Omental fat pad (tissue), 4 donors: ENCODE measurements around the gene FUZ. TPM values are rescaled to one million over a fixed set of nuclear protein-coding genes. Genes with fewer than 3 reads are reported as not detected.

Experiments
- ATAC-seq: fragments of 150-250 bp; one replicate; pipeline ENCODE4 v1.9.1; 2016; ENCODE audit warnings: mild to moderate bottlenecking, moderate library complexity; ENCODE audit not compliant: low FRiP score
- DNase-seq: peaks from one replicate; pipeline ENCODE4 v3.0.0-alpha.2; 2019; ENCODE audit warnings: low spot score
- total RNA-seq, 4 donors: library from RNA; depleted of rRNA; stranded (reverse); fragments of >200 nt; gene quantifications; one replicate each; pipeline ENCODE4 v1.1.0, GENCODE V29; 2016
- TF ChIP-seq, protein P1 (sequence below), 3 donors: fragments of 450-650 bp; IDR thresholded peaks; one replicate each; pipeline ENCODE4 v1.5.1; 2016 to 2017; ENCODE audit warnings: antibody characterized with exemption in 3 of 3, mild to moderate bottlenecking in 3 of 3, moderate library complexity in 2 of 3

Gene FUZ
- total RNA-seq, 4 donors from 2014 or later, result 10.2 to 20.3 (median 17.0) TPM

DNA sequence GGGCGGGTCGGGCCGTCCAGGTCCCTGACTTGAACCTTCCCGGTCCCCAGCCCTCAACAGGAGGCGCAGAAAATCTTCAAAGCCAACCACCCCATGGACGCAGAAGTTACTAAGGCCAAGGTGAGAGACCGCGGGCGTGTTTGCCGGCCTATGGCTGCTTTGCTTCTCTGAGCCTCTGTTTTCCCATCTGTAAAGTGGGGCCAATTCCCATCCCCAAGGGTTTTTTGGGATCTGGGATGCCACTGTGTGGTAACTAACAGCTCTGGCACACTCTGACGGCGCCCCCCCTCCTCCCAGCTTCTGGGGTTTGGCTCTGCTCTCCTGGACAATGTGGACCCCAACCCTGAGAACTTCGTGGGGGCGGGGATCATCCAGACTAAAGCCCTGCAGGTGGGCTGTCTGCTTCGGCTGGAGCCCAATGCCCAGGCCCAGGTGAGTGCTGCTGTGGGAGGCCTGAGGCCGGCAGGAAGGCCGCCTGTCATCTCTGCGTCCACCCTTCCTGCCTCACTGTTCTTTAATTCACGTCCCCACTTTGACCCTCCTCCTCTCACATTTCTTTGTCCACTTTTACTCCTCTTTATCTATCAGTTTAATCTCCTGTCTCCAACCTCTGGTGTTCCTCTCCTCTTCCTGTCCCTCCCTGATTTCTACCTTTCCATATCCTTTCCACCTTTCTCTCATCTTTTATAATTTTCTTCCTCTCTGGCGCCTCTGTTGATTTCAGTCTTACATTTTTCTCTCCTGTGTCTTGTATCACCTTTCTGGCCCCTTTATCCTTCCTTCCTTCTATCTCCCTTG is 7.1 kb downstream of the FUZ start:
- ATAC-seq (no peak), DNase-seq (no peak)
- TF ChIP-seq, protein P1, sequence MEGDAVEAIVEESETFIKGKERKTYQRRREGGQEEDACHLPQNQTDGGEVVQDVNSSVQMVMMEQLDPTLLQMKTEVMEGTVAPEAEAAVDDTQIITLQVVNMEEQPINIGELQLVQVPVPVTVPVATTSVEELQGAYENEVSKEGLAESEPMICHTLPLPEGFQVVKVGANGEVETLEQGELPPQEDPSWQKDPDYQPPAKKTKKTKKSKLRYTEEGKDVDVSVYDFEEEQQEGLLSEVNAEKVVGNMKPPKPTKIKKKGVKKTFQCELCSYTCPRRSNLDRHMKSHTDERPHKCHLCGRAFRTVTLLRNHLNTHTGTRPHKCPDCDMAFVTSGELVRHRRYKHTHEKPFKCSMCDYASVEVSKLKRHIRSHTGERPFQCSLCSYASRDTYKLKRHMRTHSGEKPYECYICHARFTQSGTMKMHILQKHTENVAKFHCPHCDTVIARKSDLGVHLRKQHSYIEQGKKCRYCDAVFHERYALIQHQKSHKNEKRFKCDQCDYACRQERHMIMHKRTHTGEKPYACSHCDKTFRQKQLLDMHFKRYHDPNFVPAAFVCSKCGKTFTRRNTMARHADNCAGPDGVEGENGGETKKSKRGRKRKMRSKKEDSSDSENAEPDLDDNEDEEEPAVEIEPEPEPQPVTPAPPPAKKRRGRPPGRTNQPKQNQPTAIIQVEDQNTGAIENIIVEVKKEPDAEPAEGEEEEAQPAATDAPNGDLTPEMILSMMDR (IDR thresholded peaks at IDR 0.05), result no peak

DNA sequence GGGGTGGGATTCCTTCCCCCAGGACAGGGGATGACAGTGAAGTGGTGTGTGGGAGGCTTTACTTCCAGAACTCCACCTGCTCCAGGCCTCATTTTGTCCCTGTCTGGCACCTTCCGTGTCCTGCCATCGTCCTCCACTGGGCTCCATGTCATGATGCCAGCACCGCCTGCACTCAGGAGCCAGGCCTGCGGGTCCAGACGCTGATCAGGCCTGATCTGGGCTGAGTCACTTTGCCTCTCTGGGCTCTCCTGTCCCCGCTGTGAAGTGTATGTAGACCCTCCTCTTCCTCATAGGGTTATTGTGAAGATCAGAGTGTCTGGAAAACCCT is 9.6 kb downstream of the FUZ start:
- ATAC-seq, result no peak
- TF ChIP-seq, protein P1 (IDR thresholded peaks at IDR 0.05), result no peak

DNA sequence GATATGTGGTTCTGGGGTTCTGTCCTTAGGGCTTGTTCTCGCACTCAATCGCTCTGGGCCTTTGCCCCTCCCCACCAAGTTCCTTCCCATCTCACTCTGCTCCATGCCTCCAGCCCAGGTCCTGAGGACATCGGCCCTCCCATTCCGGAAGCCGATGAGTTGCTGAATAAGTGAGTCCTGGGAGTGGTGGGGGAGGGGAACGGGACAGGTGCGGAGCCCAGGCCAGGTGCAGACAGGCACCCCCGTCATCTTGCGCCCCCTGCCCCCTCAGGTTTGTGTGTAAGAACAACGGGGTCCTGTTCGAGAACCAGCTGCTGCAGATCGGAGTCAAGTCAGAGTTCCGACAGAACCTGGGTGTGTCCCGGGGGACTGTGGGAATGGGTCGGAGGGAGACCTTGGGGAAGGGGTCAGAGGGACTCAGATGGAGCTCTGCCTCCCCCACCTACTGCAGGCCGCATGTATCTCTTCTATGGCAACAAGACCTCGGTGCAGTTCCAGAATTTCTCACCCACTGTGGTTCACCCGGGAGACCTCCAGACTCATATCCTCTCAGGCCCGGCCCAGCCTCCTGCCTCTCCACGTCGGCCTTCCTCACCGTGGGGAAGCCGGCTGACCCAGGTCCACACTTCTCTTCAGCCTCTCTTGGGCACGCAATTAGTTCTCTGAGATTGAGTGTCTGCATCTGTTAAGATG is 10.1 kb downstream of the FUZ start:
- no peak for DNase-seq
- no peak for ATAC-seq
- TF ChIP-seq, protein P1 (IDR thresholded peaks at IDR 0.05), result no peak

More for the DNA sequence above, 9.6 kb downstream of the FUZ start:
- no peak for DNase-seq

DNA sequence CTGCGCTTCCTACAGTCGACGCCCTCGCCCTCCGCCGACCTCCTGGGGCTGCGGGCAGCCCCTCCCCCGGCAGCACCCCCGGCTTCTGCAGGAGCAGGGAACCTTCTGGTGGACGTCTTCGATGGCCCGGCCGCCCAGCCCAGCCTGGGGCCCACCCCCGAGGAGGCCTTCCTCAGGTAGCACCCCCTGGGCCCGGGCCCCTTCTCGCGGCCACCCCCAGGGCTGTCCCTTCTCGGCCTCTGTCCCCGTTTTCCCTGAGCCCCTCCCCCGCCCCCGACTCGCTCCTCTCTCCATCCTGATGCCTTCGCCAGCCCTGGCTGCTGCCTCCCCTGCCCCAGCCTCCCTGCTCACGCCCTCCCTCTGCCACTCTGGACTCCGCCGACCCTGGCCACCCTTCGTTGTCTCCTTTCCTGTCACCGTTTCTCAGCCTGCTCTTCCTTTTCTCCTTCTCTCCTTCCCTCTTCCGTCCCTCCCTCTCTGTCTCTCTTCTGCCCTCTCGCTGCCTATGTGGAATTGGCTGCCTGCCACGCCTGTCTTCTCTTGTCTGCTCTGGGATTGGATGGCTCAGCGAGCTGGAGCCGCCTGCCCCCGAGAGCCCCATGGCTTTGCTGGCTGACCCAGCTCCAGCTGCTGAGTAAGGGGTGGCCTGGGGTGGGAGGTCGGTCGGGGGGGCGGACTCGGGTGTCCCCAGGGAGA is 11.0 kb downstream of the FUZ start:
- DNase-seq (peak; percentile 93), ATAC-seq (peak; percentile 72)
- TF ChIP-seq, protein P1 (IDR thresholded peaks at IDR 0.05), result no peak

DNA sequence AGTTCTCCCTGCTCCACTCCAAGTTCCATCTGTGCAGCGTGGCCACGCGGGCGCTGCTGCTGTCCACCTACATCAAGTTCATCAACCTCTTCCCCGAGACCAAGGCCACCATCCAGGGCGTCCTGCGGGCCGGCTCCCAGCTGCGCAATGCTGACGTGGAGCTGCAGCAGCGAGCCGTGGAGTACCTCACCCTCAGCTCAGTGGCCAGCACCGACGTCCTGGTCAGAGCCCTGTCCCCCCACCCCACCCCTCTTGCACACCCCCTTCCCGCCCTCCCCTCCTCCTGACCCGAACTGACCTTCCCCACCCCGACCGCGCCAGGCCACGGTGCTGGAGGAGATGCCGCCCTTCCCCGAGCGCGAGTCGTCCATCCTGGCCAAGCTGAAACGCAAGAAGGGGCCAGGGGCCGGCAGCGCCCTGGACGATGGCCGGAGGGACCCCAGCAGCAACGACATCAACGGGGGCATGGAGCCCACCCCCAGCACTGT is 11.6 kb downstream of the FUZ start:
- ATAC-seq, result no peak
- TF ChIP-seq, protein P1 (IDR thresholded peaks at IDR 0.05), result no peak

DNA sequence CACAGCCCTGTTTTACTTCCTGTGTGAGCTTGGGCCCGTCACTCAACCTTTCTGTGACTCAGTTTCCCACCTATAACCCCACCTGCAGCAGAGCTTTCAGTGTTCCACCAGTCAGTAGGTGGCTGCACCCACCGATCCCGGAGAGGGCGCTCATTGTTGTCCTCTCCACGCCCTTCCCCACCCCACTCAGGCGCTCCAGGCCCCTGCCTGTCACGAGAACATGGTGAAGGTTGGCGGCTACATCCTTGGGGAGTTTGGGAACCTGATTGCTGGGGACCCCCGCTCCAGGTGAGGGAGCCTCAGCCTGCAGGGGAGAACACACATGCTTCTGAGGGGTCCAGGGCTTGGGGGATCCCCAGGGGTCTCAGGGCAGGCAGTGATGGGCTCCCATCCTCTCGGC is 12.3 kb downstream of the FUZ start:
- TF ChIP-seq, protein P1 (IDR thresholded peaks at IDR 0.05), result no peak
- DNase-seq, result no peak
- ATAC-seq, result no peak

More for the DNA sequence above, 11.6 kb downstream of the FUZ start:
- DNase-seq, result no peak
